Mucosa of descending colon (tissue), 3 donors: ENCODE results near the gene TCF15. TPM values are rescaled to one million over a fixed set of nuclear protein-coding genes. Genes with fewer than 3 reads are reported as not detected.

Experiments used
- ATAC-seq: fragments of 200-7000 bp; cut with Tn5 transposase; one replicate; pipeline ENCODE4 v1.9.1; 2020; ENCODE audit warnings: mild to moderate bottlenecking, moderate library complexity
- DNase-seq, 3 donors: peaks; one replicate each; pipeline ENCODE4 v3.0.0-alpha.2; 2020
- H3K36me3 ChIP-seq: fragments of 200-600 bp; one replicate; pipeline ENCODE4 v1.8.0; 2021; ENCODE audit warnings: low read depth, mild to moderate bottlenecking
- H3K4me1 ChIP-seq: fragments of 200-600 bp; one replicate; pipeline ENCODE4 v1.8.0; 2021; ENCODE audit warnings: low read depth, mild to moderate bottlenecking
- H3K4me3 ChIP-seq: fragments of 200-600 bp; one replicate; pipeline ENCODE4 v1.8.0; 2021; ENCODE audit warnings: mild to moderate bottlenecking
- H3K9me3 ChIP-seq: fragments of 200-600 bp; one replicate; pipeline ENCODE4 v1.8.0; 2021; ENCODE audit warnings: mild to moderate bottlenecking
- CTCF ChIP-seq: fragments of 200-600 bp; IDR thresholded peaks from one replicate; pipeline ENCODE4 v1.8.0; 2022; ENCODE audit warnings: antibody characterized with exemption, mild to moderate bottlenecking
- intact Hi-C, 2 donors: fragments of 100-400 bp; cut with DNase I in 1 of 2; cut with micrococcal nuclease in 1 of 2; formaldehyde crosslinking; loops; one replicate each; pipeline versions ENCODE4 v1.11.0 to v1.11.1; 2022; cut with DNase I, micrococcal nuclease
- total RNA-seq, 3 donors: library from RNA; stranded (reverse); fragmentation: NEBNext Ultra II Directional in 2 of 3; extraction: Animal tissue kit (Norgen Biotek cat#: 25700) in 2 of 3; gene quantifications; one replicate each; pipeline versions ENCODE4 v1.2.1 to v1.2.4, GENCODE V29; 2021 to 2023
- donor health status: DM: no; HTN: no; CAD: no; lungs with moderate emphysema.
- donor health status: DM: no; HTN: no; CAD: no.
- donor health status: DM: no; HTN: yes; CAD: no.

TCF15 gene
- total RNA-seq, 3 donors from 2014 or later: 0.82 TPM; not detected in 2

- no peak for DNase-seq
- Histone ChIP-seq H3K9me3 (no peaks in the 10 kb centered on the region), H3K36me3 (no peaks in the 10 kb centered on the region), H3K4me1 (no peaks in the 10 kb centered on the region), H3K4me3 (no peak overlapping the region)
- intact Hi-C loops: no loop called here
- no peak for ATAC-seq
- no peak for TF ChIP-seq CTCF
These were observed 2.6 kb downstream of the TCF15 start for GRCh38 chr20:607476-607875.

GRCh38 chr20:605237-605636, 4.9 kb downstream of the TCF15 start:
- Histone ChIP-seq H3K9me3 (no peaks in the 10 kb centered on the region), H3K4me1 (no peaks in the 10 kb centered on the region), H3K4me3 (no peak overlapping the region), H3K36me3 (no peaks in the 10 kb centered on the region)
- intact Hi-C loops: no loop called here
- ATAC-seq: no peak
- TF ChIP-seq CTCF: no peak
- DNase-seq: no peak

DNA sequence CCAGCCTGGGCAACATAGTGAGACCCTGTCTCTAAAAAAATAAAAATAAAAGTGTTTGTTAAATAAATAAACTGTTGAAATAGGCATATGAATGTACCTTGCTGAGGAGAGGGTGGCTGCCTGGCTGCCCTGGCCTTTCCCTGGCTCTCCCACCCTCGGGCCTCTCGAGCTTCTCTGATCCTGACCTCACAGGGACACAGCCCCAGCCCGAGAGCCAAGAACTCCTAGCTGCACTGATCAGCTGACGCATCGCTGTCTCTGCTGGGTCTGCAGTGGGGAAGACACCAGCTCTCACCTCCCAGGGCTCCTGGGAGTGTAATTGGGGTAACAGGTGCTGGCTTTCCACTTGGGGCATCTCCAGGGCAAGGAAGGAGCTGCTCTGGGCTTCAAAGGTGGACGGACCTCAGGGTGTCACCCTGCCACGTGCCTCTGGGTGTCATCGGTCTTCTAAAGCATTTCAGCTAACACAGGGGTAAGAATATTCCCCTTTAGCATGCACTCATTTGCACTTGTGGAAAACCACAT, 6.9 kb downstream of the TCF15 start:
- TF ChIP-seq CTCF: no peak
- no peaks in the 10 kb centered on the region for H3K9me3 ChIP-seq
- no peaks in the 10 kb centered on the region for H3K4me1 ChIP-seq
- no peaks in the 10 kb centered on the region for H3K36me3 ChIP-seq
- H3K4me3 ChIP-seq: no peak overlapping the region
- intact Hi-C loops: no loop called here
- no peak for DNase-seq
- ATAC-seq: no peak

GRCh38 chr20:602111-602970, 7.8 kb downstream of the TCF15 start:
- no peaks in the 10 kb centered on the region for H3K9me3 ChIP-seq
- no peak for ATAC-seq
- TF ChIP-seq CTCF: no peak
- H3K4me1 ChIP-seq: no peaks in the 10 kb centered on the region
- H3K36me3 ChIP-seq: no peaks in the 10 kb centered on the region
- intact Hi-C loops: no loop called here
- no peak overlapping the region for H3K4me3 ChIP-seq
- no peak for DNase-seq

- H3K9me3 ChIP-seq: no peaks in the 10 kb centered on the region
- no peak overlapping the region for H3K4me3 ChIP-seq
- TF ChIP-seq CTCF: no peak
- ATAC-seq (no peak), DNase-seq (no peak)
- no peaks in the 10 kb centered on the region for H3K36me3 ChIP-seq
- no peaks in the 10 kb centered on the region for H3K4me1 ChIP-seq
- intact Hi-C loops: no loop called here
These were observed 9.4 kb downstream of the TCF15 start for GRCh38 chr20:600736-601135.
